DOHH2 (cell line): ENCODE measurements around the gene SS18L1.

ENCODE experiments used
- CTCF ChIP-seq: fragments of 200-600 bp; sonication (generic); IDR thresholded peaks from one replicate; pipeline ENCODE4 v1.5.1; 2014; ENCODE audit warnings: antibody characterized with exemption, mild to moderate bottlenecking, low read depth, low read length; ENCODE audit not compliant: poor library complexity, severe bottlenecking
- EZH2phosphoT487 ChIP-seq: fragments of 200-600 bp; sonication (generic); IDR thresholded peaks from 2 replicates; pipeline ENCODE4 v1.6.1; 2017; ENCODE audit warnings: borderline replicate concordance, mild to moderate bottlenecking, antibody characterized with exemption, low read length, moderate library complexity, mixed read lengths

- TF ChIP-seq CTCF (no peak), EZH2phosphoT487 (no peak)
Measured at GRCh38 chr20:62217913-62218773, 74.6 kb downstream of the SS18L1 start.
